Stimulated activated CD4-positive, alpha-beta T cell treated with anti-CD3 and anti-CD28 coated beads, TNF-alpha, amount 100 ng/mL, for 48 hours (primary cell): Measurements from ENCODE around the gene HRK.
"Not testable (repeated sequence)": the region's sequence is repeated elsewhere in the genome, so short reads cannot be mapped to it uniquely, and the experiment has no call there.

ENCODE experiments used
- DNase-seq, 3 donors: peaks; one replicate each; pipeline ENCODE4 v3.0.0-alpha.2; 2020; ENCODE audit warnings: low read depth in 3 of 3

The HRK gene

GRCh38 chr12:116818948-116819832 is 62.1 kb downstream of the HRK start:
- DNase-seq, result peak; percentile 75 to 88 (median 80)

GRCh38 chr12:116818341-116818856 is 62.8 kb downstream of the HRK start:
- DNase-seq, result no peak

GRCh38 chr12:116814766-116815165 is 66.5 kb downstream of the HRK start:
- DNase-seq, result not testable (repeated sequence)

GRCh38 chr12:116813271-116814041 is 67.8 kb downstream of the HRK start:
- no peak for DNase-seq

- DNase-seq, result no peak
These were observed 69.0 kb downstream of the HRK start for GRCh38 chr12:116812238-116812637.

- no peak for DNase-seq
These were observed 72.8 kb downstream of the HRK start for GRCh38 chr12:116808113-116809105.

GRCh38 chr12:116807546-116807945 is 73.7 kb downstream of the HRK start:
- DNase-seq, result no peak

- DNase-seq, result no peak
These were observed 74.3 kb downstream of the HRK start for GRCh38 chr12:116806845-116807440.
